ENCODE data around the gene CA10.

CA10 gene

DNA sequence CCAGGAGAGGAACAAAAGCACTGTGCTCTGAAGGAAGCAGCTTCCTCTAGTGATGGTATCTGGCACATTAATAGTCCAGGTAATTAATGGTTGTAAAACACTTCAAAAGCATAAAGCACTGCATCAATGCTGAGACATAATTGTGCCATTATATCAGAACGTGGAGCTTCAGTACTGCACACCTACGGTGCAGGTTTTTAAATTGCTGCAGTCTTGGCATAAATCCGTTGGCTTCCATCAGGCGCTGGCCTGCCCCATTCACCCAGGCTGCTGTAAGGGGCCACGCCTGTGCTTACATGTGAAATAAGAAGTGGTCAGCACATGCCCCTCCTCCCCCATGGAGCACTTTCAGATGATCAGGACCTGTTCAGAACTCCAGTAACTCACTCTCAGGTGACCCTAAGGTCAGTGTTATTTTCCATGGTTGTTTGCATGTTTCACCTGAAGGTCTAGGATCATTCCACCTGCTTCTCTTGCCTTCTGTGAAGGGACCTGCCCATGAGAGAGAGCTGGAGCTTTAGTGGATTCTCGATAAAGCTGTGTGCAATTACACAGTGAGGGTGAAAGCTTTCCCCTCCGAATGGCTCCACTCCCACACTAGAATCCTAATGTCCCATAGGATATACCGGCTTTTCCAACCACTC lies 345.3 kb downstream of the CA10 start:
- FAIRE-seq = no peak

DNA sequence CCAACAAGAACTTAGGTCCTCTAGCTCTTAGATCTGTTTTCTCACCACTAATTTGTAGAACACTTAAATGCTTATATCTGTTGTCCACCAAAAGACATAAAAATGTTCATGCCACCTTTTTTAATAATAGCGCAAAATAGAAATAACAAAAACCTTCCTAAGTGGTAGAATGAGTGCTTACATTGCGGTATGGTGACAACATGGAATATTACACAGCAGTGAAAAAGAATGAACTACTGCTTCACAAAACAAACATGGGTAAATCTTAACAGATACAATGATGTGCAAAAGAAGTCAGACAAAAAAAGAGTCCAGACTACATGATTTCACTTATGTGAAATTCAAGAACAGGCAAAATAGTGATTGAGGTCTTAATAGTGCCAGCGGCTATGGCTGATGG lies 351.1 kb downstream of the CA10 start:
- FAIRE-seq = no peak

DNA sequence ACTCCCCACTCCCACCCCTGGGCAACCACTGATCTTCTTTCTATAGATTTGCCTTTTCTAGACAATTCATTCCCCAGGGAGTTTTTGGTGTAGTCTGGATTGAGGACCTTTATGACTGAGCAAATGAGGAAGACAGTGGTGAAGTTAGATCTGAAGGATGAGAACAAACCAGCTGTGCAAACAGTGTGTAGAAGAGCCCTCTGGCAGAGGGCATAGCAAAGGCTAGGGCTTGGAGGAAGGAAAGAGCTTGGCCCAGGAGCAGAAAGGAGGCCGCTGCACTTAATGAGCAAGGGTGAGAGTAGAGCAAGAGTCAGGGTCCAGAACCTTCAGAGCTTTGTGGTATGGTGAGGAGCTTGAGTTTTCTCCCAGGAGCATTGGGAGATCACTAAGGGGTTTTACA lies 352.7 kb downstream of the CA10 start:
- no peak for FAIRE-seq

DNA sequence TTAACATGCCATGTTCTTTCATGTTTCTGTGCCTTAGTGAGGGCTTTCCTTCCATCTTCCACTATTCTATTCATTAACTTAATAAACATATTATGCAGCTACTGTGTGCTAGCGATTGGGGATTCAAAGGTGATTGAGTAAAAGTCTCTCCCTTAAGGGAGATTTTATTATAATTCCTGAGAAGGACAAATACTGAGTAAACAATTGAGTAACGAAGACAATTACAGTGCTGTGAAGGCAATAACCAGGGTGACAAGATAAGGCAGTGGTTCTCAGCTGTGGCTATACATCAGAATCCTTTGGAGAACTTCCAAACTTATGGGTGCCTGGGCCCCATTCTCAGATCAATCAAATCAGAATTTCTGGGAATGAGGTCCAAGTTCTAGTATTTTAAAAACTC lies 353.3 kb downstream of the CA10 start:
- no peak for FAIRE-seq

DNA sequence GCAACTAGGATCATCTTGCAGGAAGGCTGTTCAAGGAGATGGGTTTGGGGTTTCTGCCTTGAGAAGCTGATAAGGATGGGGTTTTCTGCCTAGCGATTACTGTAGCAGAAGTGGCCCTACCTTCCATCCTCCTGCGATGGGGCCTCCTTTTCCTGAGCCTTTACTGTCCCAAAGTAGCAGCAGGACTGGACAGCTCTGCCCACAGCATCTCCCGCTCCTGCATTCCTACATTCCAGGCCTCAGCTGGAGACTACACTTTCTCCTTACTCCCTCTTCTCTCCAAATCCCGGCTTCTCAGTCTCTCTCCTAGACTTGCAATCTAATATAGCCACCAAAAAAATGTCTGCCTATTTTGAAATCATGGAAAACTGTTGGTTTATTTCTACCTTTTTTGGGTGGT lies 355.4 kb downstream of the CA10 start:
- FAIRE-seq = no peak

DNA sequence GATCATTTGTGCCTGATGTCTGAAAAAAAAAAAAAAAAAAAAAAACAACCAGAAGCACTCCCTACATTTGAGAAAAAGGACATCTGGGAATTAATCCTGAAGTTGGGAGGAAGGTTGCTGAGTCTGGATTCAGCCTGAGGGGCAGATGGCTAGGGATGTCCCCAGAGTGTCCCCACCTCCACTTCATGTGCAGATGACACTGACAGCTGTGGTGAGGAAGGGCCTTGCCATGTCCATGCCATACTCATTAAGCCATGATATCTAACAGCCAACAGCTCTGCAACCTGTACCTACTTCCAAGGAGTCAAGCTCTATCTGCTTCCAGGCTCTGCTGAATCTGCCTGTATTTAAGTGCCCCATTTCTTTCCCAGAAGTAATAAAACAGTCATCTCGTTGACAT lies 356.0 kb downstream of the CA10 start:
- FAIRE-seq = no peak

DNA sequence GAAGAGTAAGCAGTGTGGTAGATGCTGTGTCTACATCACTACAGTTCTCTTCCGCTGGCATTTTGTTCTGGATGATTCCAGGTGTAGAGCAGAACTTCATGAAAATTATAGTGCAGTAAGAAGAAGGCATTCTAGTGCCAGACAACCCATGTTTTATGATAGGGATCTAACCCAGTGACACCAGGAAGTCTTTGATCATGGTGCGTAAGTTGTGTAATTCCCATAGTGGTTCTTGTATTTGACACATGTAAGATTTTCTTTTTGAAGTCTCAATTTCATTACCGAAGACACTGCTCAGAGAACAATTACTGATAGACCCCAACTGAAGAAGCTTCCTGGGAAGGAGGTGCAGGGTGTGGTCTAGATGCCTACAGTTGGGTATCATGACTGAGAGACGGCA lies 356.9 kb downstream of the CA10 start:
- no peak for FAIRE-seq

DNA sequence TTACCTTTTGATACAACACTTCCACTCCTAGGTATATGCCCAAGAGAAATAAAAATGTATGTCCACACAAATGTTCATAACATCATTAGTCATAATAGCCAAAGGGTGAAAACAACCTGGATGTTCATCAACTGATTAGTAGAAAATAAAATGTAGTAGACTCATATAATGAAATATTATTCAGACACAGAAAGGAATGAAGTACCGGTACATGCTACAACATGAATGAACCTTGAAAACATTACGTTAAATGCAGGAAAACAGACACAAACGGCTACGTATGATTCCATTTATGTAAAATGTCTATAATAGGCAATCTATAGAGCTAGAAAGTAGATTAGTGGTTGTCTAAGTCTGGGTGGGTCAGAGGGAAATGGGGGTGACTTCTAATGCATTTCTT lies 358.5 kb downstream of the CA10 start:
- no peak for FAIRE-seq

DNA sequence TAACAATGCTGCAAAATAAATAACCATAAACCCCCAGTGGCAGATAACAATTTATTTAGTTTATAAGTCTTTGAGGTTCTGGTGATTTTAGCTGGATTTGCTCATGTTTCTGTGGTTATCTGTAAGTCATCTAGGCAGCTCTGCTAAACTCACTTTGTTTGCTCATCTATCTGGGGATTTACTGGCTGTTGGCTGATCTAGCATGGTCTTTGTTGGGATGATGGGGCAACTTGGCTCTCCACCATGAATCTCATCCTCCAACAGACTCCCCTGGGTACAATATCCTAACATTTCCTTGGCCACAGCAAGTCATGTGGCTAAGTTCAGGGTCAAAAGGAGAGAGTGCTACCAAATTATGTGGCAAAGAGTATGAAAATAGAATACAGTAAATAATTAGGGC lies 359.3 kb downstream of the CA10 start:
- no peak for FAIRE-seq

DNA sequence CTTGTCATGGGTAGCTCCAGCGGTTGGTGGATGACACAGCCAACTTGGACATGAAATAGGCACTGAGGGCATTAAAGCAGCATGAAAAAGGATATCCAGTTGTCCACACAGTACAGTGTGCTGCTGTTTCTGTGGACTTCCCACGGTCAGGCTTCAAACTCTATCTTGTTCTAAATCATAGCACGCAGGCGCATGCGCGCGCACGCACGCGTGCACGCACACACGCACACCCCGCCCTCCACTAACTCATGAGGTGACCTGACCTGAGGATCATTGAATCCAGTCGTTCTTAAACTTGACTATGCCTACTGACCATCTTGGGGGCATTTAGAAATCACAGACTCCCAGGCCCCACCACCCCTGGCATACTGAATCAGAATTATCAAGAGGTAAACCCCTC lies 361.4 kb downstream of the CA10 start:
- FAIRE-seq = no peak

DNA sequence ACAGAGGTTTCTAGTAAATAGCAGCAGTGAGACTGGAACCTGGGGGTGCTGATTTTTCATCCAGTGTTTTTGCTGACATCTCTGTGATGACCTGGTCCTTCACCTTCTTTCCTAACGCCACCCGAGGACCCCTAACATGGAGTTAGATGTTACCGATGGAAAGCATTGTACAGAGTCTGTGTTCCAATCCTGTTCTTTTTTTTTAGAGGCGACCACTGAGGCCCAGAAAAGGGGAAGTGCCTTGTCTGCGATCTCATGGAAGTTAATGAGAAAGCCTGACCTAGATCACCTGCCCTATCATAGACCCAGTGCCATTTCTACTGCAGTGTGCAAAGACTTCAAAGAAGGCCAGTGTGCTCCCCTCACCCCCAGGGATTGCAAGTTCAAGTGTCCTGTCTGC lies 362.5 kb downstream of the CA10 start:
- no peak for FAIRE-seq

DNA sequence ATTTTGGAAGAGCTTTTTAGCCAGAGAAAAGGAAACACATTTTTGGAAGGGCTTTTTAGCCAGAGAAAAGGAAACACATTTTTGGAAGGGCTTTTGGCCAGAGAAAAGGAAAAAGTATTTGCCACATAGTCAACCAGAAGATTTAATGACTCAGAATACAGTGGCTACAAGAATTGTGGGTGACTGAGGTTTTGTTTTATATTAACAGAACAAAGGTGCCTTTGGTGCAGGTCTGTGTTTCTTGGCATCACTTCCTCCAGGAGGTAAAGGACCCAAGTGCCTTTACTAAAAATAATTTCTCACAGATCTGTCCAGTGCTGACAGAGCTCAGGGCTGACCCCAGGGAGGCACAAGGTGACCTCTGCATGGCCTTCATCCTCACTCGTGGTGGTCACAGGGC lies 363.1 kb downstream of the CA10 start:
- FAIRE-seq = no peak

DNA sequence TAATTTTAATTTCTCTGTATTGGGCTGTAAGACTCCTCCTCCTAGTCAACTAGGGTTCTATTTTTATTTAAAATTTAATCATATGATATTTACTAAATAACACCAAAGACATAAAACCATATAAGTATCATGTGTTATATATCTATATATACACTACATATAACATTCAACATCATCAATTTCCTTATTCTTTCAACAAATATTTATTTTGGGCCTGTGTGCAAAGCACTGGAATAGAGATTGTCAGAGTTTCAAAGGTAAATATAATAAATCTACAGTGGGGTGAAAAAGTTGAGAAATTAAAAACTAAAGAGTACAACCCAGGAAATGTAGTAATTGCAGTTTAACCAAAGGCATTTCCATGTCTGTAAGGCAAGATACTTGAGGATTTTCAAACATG lies 364.0 kb downstream of the CA10 start:
- no peak for FAIRE-seq

DNA sequence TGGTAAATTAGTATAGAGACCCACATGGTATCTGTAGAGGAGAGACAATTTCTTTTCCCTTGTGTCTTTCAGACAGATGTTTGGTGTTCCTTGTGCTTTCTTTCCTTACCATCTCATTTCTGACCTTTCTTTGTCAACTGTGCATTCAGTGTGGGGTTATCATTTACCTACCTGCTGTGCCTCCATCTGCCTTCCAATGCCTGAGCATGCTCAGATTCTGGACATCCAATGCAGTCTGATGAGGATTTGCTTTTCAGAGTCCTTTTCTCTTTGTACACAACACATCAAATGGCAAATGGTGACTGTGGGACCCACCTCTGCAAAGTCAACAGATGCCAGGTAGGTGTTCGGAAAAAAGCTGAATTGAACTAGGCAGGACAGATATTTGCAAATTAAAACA lies 364.8 kb downstream of the CA10 start:
- no peak for FAIRE-seq

DNA sequence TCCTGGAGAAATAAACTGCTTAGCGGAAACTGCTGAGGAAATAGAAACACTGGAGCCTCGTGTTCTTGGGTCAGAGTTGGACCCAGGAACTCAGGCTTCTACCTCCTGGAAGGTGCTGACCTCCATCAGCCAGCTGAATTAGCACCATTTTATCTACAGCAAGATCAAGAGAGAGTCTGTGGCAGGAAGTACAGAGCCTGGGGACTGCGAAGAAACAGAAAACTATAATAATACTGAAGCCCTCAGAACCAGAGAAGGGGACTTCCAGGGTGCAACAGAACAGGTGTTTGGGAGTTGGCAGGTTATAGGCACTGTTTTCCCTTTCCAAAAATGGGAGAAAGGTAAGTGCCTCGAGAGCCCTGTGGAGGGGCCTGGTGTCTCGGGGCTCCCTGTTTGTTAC lies 379.7 kb downstream of the CA10 start:
- FAIRE-seq = no peak

DNA sequence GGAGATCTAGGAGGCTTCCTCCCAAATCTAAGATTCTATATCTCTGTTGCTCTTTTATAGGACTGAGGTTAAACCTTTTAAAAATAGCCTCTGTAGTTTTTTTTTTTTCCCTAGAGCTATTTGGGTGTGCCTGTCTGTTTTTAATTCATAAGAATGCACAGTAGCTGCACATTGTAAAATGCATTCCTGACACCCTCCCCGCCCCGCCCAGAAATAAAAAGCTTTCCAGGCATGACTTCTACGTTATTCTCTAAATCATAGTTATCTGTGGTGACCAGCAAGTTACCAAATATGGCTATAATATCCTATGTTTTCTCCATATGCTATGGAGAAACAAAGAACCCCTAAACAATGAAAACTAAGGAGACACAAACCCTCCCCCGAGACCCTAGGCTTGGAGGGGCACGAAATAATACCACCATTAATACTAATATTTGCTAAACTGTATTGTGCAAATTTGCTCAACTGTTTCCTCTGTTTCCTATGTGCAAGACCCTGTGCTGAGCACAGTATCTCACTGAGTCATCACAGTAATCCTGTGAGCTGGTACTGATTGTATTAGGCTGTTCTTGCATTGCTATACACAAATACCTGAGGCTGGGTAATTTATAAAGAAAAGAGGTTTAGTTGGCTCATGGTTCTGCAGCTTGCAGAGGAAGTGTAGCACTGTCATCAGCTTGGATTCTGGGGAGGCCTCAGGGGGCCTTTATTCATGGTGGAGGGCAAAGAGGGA lies 388.3 kb downstream of the CA10 start:
- no peak for FAIRE-seq

DNA sequence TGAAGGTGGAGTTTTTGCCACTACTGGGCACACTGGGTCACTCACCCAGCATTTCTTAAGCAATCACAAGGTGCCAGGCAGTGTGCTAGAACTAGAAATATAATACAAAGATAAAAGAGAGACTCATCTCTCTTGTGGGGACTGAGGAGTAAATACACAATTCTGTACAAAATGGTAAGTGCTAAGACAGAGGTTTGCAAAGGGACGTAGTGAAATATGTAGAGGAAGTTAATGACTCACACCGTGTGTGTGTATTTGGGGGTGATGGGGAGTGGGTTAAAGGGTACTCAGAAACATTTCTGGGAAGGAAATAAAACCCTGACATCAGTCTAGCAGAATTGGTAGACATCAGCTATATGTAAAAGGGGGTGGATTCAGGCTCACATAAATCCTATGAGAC lies 389.3 kb downstream of the CA10 start:
- no peak for FAIRE-seq

DNA sequence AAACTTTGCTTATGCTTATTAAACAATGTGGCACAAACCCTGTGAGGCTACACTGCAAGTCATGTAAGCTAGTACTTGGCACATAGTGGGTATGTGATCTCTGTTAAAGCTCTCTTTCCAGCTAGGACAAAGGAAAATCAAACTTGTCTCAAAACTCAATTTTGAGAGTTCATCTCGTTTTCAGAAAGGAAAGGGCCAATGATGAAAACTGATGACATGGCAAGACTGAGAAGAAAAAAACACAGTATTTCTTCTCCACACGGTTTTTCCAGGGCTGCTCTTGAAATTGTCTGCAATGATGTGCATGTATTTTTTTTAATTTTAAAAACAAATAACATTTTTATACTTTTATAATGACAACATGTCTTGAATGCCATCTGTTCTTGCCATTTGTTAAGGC lies 389.8 kb downstream of the CA10 start:
- no peak for FAIRE-seq

DNA sequence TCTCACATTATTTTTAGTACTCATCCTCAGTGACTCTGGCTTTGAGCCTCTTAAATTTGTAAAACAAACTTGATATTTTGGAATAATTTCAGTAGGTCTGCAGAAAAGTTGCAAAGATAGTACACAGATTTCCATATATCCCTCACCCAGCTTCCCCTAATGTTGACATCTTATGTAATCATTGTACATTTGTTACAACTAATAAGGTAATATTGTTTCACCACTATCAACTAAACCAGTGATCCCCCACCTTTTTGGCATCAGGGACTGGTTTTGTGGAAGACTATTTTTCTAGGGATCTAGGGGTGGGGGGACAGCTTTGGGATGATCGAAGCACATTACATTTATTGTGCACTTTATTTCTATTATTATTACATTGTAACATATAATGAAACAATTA lies 391.2 kb downstream of the CA10 start:
- no peak for FAIRE-seq

DNA sequence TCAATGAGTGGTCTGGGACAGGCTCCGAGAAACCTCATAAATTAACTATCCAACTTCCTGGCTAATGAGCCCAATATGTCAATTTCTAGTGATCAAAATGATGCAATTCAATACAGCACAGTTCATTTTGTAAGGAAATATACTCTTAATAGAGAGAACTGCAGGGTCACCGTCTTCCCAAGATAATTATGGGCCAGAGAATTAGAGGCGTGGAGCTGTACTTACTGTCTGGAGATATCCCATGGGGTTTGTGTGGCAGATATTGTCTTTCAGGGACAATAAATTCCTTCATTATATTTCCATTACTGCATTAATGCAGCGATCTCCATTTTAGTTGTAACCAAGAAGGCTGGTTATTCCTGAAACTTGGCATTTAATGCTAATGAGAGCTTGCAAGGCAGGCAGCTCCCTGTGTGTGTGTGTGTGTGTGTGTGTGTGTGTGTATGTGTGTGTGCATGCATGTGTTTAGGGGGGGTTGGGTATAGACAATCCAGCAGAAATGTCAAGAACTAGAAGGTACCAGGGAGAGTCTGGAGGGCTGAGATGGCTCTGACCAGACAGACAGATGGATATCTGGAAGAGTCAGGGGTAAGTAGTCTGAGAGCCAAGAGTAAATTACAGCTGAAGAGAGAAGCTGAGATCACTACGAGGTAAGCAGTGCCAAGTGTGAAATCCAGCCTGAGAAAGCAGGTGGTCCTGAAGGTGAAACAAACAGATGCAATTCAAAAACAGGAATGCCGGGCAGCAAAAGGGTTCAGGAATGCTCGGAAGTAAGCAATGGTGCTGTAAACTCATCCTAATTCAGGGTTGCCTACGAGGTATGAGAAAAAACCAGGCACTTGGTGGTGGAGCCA lies 393.0 kb downstream of the CA10 start:
- no peak for FAIRE-seq

DNA sequence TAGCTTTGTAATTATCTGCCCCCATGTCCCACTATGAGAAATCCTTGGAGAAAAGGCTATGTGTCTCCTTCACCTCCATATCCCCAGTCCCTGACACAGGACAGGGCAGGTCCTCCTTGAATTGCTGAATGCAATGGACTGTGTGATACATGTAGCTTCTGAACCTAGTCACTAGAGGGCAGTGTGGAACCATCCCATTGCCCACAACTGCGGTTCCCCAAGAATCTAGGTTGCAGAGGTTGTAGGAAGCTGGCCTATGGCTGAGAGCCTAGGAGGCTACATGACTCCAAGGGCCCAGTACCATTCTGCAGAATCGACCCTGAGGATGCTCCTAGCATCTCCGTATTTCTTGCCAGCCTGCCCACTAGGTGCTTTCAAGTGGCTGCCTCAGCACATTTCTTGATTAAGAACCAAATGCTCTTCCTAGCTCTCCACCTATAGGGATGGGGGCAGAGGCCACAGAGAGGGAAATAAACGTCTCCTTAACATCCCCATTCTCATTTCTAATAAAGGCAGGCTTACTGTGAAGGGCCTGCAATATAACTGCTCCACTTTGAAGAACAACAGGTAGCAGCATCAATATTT lies 394.0 kb downstream of the CA10 start:
- FAIRE-seq = no peak

DNA sequence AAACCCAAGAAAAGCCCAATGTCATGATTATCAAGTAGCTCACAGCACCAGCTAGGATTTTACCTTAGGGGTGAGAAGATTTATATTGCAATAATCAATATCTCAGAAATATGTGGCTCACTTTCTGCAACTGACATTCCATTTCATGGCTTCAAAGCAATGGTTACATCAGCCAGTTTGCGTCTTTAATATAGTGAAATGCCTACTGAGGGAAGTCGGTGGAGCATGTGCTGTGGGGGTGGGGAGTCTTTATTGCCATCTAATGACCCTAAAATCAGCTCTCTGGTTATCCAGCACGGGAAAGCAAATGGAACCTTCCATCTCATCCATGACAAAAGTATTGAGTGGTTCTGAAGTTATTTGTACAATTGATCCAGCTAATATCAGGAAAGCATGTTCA lies 395.5 kb downstream of the CA10 start:
- FAIRE-seq = no peak

DNA sequence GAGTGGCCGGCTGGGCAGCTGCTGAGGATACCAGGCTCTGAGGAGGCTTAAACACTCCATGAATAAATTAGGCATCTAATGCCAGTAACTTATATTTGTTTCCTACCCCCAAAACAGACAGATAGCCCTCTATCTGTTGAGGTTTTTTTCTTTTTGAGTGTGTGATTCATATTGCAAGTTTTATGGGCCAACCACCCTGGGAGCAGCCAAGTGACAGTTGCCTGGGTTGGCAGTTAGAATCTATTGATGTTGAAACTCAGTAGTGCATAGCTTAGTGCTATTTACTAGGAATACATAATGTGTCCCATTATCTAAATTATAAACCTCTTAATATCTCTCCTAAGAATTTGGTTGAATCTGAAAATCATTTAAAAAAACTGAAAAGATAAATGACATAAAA lies 397.4 kb downstream of the CA10 start:
- FAIRE-seq = no peak

DNA sequence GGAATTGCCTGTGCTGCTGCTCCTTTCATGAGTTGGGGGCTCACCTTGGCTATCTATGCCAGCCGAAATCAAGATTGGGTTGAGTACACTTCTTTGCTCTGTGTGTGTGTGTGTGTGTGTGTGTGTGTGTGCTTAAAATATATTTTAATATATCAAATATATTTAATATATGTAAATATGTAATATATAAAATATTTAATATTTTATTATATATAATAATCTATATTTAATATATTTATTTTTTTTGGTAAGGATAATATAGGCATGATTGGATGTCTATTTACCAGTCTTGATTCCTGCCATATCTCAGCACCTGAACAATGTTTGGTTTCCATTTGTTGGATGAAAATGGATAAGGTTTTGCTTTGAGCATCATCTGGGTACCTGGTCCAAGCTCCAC lies 399.3 kb downstream of the CA10 start:
- FAIRE-seq = no peak
